ENCODE measurements around the gene NAE1.

NAE1 gene

DNA sequence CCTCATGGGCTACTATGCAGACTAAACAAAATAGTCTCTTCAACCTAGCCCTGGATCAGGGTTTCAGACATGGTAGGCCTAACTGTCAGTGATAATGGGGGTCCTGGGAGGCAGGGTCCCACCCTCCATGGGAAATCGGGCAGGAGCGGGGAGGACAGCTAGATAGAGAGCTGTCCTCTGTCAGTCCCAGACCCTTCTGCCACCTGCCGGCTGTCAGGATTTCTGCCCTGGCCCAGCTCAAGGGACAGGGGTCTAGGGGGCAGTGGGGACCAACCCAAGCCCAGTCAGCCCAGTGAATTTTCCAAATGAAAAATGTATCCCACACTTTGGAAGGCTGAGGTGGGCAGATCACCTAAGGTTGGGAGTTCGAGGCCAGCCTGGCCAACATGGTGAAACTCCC, 18.8 kb upstream of the NAE1 start:
- DNase-seq (ENCODE audit: low spot score), result no peak

DNA sequence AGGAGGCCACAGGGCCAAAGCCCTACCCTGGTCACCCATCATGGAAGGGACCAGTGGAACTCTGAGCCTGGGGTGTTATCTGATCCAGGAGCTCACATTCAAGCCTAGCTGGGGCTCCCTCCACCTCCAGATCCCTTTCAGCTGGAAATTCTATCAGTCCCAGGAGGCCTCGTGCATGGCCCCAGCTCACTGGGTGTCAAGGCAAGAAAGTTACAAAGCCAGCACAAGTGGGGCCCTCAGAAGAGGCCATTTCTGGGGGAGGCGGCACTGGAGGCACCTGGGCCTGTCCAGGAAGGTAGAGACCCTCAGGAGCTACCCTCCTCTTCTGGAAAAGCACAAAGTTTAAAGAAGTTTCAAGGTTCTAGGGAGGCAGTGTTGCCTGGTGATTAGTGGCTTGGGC, 18.2 kb upstream of the NAE1 start:
- DNase-seq (ENCODE audit: low spot score), result no peak

DNA sequence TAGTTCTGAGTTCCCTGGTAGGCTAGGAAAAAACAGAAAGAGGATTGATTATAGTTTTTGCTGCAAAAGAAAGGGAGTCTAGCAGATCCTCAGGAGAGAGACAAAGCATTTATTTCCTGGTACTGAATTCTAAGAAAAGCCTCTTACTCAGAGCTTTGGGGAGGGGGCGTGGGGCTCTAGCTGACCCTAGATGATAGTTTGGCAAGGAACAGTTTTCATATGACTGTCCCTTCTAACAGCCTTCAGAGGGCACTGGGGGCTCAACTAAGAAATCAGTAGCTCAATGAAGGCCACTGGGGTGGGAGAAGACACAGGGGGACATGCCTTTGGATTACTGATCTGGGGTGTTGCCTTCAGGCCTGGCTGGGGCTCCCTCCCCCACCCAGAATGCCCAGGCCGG, 17.4 kb upstream of the NAE1 start:
- no peak for DNase-seq (ENCODE audit: low spot score)

DNA sequence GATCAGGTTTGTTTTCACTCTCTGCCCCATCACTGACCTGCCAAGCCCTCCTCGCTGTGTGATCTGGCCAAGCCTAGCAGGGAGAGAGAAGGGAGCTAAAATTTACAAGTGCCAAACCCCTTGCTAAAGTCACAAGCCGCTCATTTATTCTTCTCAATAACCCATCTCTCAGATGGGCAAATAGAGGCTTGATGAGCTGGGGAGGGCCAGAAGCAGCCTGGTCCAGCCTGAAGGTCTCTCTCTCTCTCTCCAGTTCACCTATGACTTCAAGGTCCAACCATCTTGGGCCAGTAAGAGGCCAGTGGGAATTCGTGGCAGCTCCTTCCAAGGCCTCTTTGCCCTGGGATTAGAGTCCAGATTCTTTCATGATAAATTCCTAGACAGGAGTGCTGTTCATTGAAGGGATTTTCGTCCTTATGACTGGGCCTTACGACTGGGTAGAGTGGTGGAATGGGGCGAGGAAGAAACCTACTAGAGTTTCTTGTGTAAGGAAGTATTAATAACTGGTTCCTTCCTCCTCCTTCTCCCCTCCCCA, 16.8 kb upstream of the NAE1 start:
- DNase-seq (ENCODE audit: low spot score), result no peak

DNA sequence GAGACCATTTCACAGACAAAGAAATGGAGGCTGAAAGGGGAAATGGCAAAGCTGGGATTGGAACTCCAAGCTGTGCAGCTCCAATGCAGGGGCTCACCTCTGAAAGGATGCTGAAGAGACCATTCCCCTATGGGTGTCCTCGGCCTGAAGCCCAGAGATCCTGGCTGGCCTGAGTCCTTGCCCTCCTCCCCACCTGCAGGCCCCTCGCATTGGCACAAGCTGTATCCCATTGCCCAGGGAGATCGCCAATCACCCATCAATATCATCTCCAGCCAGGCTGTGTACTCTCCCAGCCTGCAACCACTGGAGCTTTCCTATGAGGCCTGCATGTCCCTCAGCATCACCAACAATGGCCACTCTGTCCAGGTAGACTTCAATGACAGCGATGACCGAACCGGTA, 16.1 kb upstream of the NAE1 start:
- no peak for DNase-seq (ENCODE audit: low spot score)

DNA sequence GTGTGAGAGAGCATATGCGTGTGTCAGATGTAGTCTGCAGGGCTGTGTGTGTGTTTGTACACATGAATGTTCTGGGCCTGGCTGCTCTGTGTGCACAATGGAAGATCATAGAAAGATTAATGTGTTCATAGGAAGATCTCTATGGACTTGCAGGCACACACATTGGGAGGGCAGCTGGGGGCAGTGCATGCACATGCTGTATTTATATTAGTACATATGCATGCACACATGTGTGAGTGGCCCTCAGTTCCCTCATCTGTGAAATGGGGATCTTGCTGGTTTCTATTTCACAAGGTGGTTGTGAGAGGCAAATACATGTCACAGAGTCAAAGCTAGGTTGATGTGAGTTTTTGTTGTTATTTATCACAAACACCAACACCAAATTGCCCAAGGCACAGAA, 15.5 kb upstream of the NAE1 start:
- DNase-seq (ENCODE audit: low spot score), result no peak

DNA sequence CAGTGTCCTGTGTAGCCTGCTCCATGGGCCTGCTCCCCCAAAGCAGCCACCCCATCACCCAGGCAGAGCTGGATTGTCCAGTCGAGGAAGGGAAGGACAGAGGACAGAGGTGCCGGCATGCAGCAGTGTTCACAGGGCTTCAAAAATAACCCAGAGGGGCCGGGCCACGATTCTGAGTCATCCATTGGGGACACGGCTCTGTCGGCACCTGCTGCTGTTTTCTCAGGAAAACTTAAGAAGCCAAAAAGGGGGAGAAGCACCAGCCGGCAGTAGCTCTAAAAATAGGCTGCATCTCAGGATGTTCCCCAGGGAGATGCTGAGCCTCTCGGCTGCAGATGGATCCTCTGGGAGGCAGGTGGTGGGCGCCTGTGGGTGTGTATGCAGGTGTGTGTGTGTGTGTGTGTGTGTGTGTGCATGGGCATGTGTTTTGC, 15.0 kb upstream of the NAE1 start:
- no peak for DNase-seq (ENCODE audit: low spot score)

DNA sequence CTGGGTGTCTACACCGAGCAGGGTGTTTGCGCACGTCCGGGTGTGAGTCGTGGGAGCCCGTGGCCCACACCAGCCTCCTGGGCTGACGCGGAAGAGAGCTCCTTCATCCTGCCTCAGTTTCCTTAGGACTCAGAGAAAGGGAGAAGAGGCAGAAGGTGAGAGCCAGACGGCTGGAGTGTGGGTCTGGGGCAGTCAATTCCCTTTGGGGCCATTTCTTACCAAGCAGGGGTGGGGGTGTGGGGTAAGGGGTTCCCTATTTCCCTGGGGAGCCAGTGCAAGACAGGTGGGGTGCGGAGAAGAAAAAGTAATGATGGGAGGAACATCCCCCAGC, 14.3 kb upstream of the NAE1 start:
- no peak for DNase-seq (ENCODE audit: low spot score)

DNA sequence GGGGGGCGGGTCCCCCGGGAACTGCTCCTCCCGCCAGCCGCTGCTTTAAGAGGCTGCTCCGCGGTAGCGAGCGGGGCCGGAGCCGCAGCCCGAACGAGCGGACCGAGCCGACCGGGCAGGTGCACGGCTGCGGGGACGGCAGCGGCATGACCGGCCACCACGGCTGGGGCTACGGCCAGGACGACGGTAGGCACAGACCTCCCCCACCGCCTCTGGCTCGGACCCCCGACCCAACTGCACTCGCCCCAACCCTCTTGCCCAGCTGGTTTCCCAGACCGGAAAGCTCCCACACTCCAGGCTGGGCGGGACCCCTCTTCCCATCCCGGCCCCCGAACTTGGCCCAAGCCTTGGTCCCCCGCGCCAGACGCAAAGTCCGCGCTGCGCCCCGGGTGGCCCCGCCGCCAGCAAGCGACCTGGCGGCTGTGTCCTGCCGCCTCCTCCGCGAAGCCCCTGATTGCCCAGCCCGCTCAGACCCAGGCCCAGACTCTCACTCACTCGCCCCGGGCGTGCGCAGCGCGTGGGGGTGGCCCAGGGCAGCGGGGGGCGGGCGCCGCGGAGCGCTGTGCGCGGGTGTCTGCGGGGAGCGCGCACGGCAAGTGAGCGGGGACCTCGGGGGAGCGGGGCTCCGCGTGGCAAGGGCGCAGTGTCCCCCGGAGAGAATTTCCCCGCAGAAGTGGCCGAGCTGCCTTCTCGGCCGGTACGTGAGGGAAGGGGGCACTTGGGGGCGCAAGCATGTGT, 13.7 kb upstream of the NAE1 start, which contains the start of gene CA7:
CA7 (plus strand) TSS at position 73 of the 738 bp plus-strand sequence; CDS start at position 147, 74 bp downstream.
- DNase-seq (ENCODE audit: low spot score), result no peak

DNA sequence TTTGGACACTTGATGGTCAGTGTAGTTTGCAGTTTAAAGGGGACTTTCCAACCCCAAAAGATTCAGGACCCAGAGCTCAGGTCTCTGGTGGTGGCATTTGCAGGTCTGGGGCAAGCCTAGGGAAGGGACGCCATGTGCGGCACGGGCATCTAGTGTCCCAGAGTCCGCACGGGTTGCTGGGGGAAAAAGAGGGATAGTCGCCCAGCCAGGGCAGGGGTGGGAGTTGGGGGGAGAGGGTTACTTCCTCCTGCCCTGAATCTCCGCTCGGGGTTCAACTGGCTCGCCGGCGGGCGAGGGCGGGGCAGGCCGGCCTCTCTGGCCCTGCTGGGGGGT, 13.2 kb upstream of the NAE1 start:
- DNase-seq (ENCODE audit: low spot score), result no peak

DNA sequence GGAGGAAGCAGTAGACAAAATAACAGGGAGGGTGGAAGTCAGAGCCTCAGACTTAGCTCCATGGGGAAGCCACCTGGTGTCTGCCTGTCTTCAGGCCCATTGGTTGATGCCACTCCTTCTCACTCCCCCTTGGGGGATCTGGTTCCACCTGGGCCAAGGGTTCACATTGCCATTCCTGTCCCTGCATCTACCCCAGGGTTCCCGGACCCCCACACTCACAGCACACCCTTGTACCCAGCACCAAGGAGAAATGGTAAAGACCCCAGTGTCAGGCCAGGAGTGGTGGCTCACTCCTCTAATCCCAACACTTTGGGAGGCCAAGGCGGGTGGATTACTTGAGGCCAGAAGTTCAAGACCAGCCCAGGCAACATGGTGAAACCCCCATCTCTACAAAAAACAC, 12.4 kb upstream of the NAE1 start:
- DNase-seq (ENCODE audit: low spot score), result no peak

DNA sequence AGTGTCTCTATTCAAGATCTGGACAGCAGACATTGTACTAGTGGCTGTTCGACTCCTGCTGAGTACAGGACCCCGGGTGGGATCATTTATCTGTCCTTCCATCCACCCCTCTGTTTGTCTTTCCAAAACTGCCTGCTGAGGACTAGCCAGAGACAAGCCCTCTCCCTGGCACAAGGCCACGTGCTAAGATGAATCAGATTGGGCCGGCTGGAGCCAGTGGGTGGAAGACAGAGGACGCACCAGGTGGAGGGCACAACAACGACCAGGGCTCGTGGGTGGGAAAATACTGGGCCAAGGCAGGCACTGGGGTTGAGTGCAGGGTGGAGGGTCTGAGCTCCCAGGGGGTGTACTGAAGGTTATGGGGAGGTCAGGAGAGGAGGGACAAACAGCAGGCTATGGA, 12.0 kb upstream of the NAE1 start:
- no peak for DNase-seq (ENCODE audit: low spot score)

DNA sequence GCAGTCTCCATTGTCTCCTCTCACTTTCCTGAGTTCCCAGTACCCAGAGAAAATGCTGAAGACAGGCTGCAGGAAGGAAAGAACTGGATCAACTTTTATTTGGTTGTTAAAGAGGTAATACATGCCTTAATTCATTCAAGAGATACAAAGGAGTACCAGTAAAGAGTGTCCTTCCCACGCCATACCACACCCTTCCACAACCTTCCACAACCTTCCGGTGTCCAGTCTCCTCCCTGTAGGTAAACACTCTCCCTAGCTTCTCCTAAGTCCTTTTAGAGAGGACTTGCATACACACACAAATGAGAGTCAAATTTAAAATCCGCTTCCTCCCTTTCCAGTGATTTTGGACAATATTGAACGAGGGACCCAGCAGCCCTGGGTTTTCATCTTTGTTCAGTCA, 10.6 kb upstream of the NAE1 start:
- no peak for DNase-seq (ENCODE audit: low spot score)

DNA sequence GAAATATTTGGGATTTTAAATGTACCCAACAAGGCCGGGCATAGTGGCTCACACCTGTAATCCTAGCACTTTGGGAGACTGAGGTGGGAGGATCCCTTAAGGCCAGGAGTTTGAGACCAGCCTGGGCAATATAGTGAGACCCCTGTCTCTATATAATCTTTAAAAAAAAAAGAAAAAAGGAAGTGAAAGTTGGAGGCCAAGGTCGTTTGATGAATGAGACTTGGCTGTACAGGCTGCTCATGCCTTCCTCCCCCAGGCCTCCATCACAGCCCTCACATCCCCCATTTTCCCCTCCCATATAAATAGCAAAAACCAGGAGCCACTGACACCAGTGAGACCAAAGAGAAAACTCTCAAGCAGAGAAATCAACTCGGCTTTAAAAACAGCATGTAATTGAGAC, 10.1 kb upstream of the NAE1 start:
- no peak for DNase-seq (ENCODE audit: low spot score)

DNA sequence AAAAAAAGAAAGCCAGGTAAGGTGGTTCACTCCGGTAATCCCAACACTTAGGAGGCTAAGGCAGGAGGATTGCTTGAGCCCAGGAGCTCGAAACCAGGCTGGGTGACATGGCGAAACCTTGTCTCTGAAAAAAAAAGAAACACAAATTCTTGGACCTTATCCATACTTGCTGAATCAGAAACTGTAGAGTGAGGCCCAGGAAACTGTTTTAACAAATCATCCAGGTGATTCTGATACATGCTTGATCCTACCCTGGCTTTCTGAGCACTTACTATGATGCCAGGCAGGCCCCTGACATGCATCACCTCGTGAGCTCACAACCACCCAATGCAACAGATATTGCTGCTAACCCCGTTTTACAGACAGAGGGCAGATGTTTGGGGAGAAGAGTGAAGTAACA, 4.0 kb upstream of the NAE1 start:
- no peak for DNase-seq (ENCODE audit: low spot score)

DNA sequence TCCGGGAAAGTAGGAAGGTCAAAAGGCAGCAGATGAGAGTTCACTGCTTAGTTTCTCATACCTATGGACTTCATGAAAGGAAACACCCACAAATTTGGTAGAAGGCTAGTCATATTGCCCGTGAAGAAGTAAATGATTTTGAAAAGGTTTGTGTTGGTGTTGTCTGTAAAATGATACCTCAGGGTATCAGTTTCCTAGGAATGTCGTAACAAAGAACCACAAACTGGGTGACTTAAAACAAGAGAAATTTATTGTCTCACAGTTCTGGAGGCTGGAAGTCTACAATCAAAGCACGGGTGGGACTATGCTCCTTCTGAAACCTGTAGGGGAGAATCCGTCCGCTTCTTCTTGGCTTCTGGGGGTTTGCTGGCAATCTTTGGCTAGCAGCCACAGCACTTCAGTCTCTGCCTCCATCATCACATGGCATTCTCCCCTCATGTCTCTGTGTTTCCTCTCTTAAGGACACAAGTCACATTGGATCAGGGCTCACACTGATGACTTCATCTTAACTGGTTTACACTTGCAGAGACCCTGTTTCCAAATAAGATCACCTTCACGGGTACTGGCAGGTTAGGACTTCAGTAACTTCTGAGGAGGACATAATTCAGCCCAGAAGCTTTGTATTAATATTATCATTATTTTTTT, 2.0 kb upstream of the NAE1 start:
- DNase-seq (ENCODE audit: low spot score), result no peak

DNA sequence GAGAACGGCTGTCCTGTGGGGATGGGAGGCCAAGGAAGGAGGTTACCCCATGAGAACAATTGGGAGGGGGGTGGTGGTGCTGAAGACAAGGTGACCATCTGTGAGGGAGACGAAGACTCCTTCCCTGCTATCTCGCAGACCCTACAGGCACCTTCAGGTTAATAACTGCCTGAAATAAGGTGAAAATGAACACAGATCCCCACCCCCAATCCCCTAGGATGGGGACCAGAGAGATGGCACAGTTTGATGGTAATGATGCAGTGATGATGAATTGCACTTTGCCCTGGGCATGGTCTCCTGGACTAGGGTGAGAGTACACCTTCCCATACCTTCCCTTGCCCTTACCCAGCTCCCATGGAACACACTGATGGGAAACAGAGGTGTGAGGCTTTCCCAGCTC, 1.4 kb upstream of the NAE1 start:
- DNase-seq (ENCODE audit: low spot score), result no peak

DNA sequence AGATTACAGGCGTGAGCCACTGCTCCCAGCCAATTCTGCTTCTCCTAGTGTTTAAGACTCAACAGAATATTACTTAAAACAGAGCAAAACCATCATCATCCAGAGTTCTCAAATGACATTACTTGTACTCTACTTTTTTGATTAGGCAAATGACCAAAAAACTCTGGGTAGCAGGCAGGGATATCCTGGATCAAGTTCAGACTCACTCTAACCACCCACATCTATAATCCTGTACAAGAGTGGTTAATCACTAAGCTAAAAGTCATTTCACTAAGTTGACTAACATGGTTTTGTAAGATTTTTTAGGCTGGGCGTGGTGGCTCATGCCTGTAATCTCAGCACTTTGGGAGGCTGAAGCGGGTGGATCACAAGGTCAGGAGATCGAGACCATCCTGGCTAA, 6.8 kb downstream of the NAE1 start:
- DNase-seq (ENCODE audit: low spot score), result no peak

DNA sequence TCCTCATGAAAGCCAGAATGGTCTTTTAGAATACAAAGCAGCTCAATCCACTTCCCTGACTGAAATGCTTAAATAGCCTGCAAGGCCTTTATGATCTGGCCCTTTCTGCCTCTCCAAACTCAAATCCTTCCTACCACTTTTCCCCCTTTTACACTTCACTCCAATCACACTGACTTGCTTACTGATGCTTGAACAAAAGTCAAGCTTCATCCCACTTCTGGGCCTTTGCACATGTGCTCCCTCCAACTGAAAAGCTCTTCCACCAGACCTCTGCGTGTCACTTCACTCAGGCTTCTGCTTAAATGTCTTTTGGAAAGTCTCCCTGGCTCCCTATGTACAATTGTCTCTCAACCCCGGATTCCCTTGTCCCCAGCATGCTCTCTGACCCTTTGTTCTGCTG, 16.0 kb downstream of the NAE1 start:
- no peak for DNase-seq (ENCODE audit: low spot score)

DNA sequence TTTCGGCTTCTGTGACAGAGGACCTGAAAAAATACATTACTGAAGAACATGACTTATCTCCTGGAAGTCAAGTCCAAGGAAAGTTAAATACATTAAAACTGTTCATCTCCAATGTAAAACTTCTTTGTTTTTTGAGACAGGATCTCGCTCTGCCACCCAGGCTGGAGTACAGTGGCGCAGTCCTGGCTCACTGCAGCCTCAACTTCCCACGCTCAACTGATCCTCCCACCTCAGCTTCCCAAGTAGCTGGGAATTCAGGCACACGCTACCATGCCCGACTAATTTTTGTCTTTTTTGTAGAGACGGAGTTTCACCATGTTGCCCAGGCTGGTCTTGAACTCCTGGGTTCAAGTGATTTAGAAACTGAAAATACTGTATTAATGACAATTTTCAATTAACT, 19.7 kb downstream of the NAE1 start:
- DNase-seq (ENCODE audit: low spot score), result no peak

DNA sequence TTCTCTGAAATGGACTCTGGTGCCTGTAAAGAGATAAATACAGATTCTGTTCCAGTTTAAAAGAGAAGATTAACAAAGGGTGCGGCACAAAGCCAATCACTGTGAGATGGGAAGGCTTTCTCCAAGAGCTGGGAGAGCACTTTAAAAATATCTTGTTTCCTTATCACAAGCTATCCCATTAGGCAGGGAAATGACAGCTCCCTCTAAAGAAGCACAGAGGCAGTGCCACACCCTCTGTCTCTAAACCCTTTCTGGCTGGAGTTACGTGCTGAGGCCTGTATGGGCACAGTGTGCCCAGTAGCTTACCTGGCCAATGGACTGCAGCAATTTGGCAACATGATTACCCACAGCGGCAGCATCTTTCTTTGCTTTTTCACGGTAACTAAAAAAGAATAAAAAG, 20.4 kb downstream of the NAE1 start:
- DNase-seq (ENCODE audit: low spot score), result no peak

DNA sequence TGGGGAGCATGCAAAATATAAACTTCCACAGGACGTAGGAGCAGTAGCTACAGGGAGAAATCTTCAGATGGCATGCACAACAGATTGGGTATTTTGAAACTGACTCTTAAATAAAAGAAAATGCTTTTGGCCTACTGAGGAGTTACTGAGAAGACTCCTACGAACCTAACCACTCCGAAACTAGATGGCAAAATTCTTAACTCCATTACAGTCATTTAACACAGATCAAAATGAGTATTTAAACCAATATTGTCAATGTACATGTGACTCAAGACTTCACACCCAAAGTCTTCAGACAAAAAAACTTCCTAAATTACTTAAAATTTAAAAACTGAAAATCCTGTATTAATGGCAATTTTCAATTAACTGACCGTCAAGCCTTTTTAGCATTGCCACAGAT, 21.0 kb downstream of the NAE1 start:
- DNase-seq (ENCODE audit: low spot score), result no peak

DNA sequence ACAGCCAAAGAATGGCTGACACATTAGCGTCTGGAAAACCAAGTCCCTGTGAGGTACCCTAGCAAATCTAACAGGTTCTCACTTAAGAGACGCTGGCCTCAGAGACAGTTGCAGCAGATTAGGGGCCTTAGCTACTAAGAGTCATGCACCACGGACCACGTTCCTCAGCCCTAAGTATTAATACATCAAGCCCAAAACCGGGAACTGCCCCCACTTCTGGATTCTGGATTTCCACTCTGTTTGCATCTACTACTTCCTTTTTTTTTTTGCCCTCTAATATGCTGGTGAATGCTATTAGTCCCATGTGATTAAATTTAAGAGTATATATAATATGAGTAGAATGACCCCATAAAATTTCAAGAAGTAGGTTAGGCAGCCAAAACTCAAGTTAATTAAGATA, 28.6 kb downstream of the NAE1 start:
- no peak for DNase-seq (ENCODE audit: low spot score)
